K562 (cell line): ENCODE data around the gene EDN2. TPM values are rescaled to one million over a fixed set of nuclear protein-coding genes. Genes with fewer than 3 reads are reported as not detected.
A peak's percentile ranks its signal among the peaks of the same experiment; 100 is the strongest.

Experiments used
- AFF1 ChIP-seq, 2 experiments: fragments of 450-650 bp; IDR thresholded peaks; 2 replicates each; pipeline ENCODE4 v1.6.1; 2018; ENCODE audit warnings: mild to moderate bottlenecking in 2 of 2, low read depth in 1 of 2; ENCODE audit not compliant: partially characterized antibody in 2 of 2
- EWSR1 ChIP-seq: fragments of 450-650 bp; IDR thresholded peaks from 2 replicates; pipeline ENCODE4 v1.6.1; 2018; ENCODE audit warnings: borderline replicate concordance, mild to moderate bottlenecking, low read depth, moderate library complexity; ENCODE audit not compliant: partially characterized antibody
- FOXJ2 ChIP-seq: fragments of 200-800 bp; sonication (Bioruptor generic); IDR thresholded peaks from 2 replicates; pipeline ENCODE4 v1.6.1; 2016; ENCODE audit warnings: missing genetic modification characterization, missing compliant biosample characterization
- HCFC1 ChIP-seq: IDR thresholded peaks from 2 replicates; pipeline ENCODE4 v1.6.1; 2012; ENCODE audit warnings: low read depth, low read length, improper control_type of control experiment
- ILK ChIP-seq: fragments of 450-650 bp; IDR thresholded peaks from 2 replicates; pipeline ENCODE4 v1.6.1; 2016; ENCODE audit warnings: missing genetic modification characterization, low read depth, mild to moderate bottlenecking, missing compliant biosample characterization, moderate library complexity, borderline replicate concordance
- PHF21A ChIP-seq: fragments of 450-650 bp; IDR thresholded peaks from 2 replicates; pipeline ENCODE4 v1.6.1; 2017; ENCODE audit warnings: low read depth, borderline replicate concordance
- ZBTB7A ChIP-seq: IDR thresholded peaks from 2 replicates; pipeline ENCODE4 v1.6.1; 2011; ENCODE audit warnings: low read depth, mild to moderate bottlenecking, low read length, moderate library complexity, borderline replicate concordance; ENCODE audit not compliant: control insufficient read depth
- polyA plus RNA-seq, 8 experiments: library from polyadenylated mRNA; depleted of rRNA in 4 of 8; stranded (reverse) in 5 of 8; unstranded in 3 of 8; fragments of >200 nt; fragmentation: Nextera tagmentation in 2 of 8; fragmentation: Illumina TruSeq in 1 of 8; extraction: Ambion mirVana in 2 of 8; extraction: Trizol in 1 of 8; gene quantifications; 2 replicates each; pipeline versions ENCODE4 v1.2.1 to v1.2.3, GENCODE V29; 2011 to 2014; ENCODE audit warnings: inconsistent platforms in 1 of 8, missing spikeins in 1 of 8
- total RNA-seq, 7 experiments: library from RNA; depleted of rRNA in 6 of 7; stranded (reverse); fragments of >200 nt in 6 of 7; fragmentation: Illumina TruSeq in 2 of 7; extraction: Trizol in 2 of 7; gene quantifications; 2 replicates each; pipeline versions ENCODE4 v1.2.1 to v1.2.3, GENCODE V29; 2011 to 2021; ENCODE audit warnings: low replicate concordance in 1 of 7
- TF ChIP-seq, protein P1 (sequence below): fragments of 450-650 bp; IDR thresholded peaks from 2 replicates; pipeline ENCODE4 v1.6.1; 2017; ENCODE audit warnings: antibody characterized with exemption
- TF ChIP-seq, protein P2 (sequence below): fragments of 250-450 bp; sonication (Bioruptor Pico); IDR thresholded peaks from 2 replicates; pipeline ENCODE4 v1.4.0; 2020
- TF ChIP-seq, protein P3 (sequence below): fragments of 200-400 bp; formaldehyde crosslinking; IDR thresholded peaks from 2 replicates; pipeline ENCODE4 v1.6.1; 2017; ENCODE audit warnings: mild to moderate bottlenecking, low read depth, low read length, moderate library complexity

EDN2 gene
- total and polyA plus RNA-seq, 9 of the 15 experiments (the other 6 are each of a cell fraction or from before 2014, with no cell fraction given) = not detected

- TF ChIP-seq, protein P1, sequence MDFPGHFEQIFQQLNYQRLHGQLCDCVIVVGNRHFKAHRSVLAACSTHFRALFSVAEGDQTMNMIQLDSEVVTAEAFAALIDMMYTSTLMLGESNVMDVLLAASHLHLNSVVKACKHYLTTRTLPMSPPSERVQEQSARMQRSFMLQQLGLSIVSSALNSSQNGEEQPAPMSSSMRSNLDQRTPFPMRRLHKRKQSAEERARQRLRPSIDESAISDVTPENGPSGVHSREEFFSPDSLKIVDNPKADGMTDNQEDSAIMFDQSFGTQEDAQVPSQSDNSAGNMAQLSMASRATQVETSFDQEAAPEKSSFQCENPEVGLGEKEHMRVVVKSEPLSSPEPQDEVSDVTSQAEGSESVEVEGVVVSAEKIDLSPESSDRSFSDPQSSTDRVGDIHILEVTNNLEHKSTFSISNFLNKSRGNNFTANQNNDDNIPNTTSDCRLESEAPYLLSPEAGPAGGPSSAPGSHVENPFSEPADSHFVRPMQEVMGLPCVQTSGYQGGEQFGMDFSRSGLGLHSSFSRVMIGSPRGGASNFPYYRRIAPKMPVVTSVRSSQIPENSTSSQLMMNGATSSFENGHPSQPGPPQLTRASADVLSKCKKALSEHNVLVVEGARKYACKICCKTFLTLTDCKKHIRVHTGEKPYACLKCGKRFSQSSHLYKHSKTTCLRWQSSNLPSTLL = no peak
- no peak for TF ChIP-seq EWSR1
- no peak for TF ChIP-seq ILK (tag)
- peak; percentile 46 for TF ChIP-seq HCFC1
- TF ChIP-seq AFF1 (IDR thresholded peaks at IDR 0.05; ENCODE audit: low read depth in 1 of 2, partially characterized antibody in 2 of 2) = no peak
- TF ChIP-seq FOXJ2 (tag) = no peak
- TF ChIP-seq PHF21A = no peak
- TF ChIP-seq, protein P2, sequence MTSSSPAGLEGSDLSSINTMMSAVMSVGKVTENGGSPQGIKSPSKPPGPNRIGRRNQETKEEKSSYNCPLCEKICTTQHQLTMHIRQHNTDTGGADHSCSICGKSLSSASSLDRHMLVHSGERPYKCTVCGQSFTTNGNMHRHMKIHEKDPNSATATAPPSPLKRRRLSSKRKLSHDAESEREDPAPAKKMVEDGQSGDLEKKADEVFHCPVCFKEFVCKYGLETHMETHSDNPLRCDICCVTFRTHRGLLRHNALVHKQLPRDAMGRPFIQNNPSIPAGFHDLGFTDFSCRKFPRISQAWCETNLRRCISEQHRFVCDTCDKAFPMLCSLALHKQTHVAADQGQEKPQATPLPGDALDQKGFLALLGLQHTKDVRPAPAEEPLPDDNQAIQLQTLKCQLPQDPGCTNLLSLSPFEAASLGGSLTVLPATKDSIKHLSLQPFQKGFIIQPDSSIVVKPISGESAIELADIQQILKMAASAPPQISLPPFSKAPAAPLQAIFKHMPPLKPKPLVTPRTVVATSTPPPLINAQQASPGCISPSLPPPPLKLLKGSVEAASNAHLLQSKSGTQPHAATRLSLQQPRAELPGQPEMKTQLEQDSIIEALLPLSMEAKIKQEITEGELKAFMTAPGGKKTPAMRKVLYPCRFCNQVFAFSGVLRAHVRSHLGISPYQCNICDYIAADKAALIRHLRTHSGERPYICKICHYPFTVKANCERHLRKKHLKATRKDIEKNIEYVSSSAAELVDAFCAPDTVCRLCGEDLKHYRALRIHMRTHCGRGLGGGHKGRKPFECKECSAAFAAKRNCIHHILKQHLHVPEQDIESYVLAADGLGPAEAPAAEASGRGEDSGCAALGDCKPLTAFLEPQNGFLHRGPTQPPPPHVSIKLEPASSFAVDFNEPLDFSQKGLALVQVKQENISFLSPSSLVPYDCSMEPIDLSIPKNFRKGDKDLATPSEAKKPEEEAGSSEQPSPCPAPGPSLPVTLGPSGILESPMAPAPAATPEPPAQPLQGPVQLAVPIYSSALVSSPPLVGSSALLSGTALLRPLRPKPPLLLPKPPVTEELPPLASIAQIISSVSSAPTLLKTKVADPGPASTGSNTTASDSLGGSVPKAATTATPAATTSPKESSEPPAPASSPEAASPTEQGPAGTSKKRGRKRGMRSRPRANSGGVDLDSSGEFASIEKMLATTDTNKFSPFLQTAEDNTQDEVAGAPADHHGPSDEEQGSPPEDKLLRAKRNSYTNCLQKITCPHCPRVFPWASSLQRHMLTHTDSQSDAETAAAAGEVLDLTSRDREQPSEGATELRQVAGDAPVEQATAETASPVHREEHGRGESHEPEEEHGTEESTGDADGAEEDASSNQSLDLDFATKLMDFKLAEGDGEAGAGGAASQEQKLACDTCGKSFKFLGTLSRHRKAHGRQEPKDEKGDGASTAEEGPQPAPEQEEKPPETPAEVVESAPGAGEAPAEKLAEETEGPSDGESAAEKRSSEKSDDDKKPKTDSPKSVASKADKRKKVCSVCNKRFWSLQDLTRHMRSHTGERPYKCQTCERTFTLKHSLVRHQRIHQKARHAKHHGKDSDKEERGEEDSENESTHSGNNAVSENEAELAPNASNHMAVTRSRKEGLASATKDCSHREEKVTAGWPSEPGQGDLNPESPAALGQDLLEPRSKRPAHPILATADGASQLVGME (CRISPR knock-in tag) = peak; percentile 34; the same call in 1 of the 2 replicates
- TF ChIP-seq, protein P3, sequence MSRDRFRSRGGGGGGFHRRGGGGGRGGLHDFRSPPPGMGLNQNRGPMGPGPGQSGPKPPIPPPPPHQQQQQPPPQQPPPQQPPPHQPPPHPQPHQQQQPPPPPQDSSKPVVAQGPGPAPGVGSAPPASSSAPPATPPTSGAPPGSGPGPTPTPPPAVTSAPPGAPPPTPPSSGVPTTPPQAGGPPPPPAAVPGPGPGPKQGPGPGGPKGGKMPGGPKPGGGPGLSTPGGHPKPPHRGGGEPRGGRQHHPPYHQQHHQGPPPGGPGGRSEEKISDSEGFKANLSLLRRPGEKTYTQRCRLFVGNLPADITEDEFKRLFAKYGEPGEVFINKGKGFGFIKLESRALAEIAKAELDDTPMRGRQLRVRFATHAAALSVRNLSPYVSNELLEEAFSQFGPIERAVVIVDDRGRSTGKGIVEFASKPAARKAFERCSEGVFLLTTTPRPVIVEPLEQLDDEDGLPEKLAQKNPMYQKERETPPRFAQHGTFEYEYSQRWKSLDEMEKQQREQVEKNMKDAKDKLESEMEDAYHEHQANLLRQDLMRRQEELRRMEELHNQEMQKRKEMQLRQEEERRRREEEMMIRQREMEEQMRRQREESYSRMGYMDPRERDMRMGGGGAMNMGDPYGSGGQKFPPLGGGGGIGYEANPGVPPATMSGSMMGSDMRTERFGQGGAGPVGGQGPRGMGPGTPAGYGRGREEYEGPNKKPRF = no peak
- no peak for TF ChIP-seq ZBTB7A
Measured at GRCh38 chr1:41432481-41433280, 51.8 kb downstream of the EDN2 start (continued).
